ENCODE results near the gene SYNE2.
"Not testable (repeated sequence)": the region's sequence is repeated elsewhere in the genome, so short reads cannot be mapped to it uniquely, and the experiment has no call there.

SYNE2 gene

GRCh38 chr14:64137657-64138290 is 285.0 kb downstream of the SYNE2 start:
- DNase-seq: no peak

- no peak for DNase-seq
Measured at GRCh38 chr14:64147126-64147790, 294.5 kb downstream of the SYNE2 start.

DNA sequence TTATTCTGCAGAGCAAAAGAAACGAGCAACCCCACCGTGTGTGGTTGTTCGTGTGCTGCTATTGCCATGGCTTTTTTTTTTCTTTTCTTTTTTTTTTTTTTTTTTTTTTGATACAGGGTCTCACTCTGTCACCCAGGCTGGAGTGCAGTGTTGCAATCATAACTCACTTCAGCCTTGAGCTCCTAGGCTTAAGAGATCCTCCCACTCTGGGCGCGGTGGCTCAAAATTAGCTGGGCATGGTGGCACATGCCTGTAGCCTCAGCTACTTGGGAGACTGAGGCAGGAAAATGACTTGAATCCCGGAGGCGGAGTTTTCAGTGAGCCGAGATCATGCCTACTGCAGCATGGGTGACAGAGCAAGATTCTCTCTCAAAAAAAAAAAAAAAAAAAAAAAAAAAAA is 297.1 kb downstream of the SYNE2 start:
- no peak for DNase-seq

- DNase-seq: no peak
Measured at GRCh38 chr14:64158608-64159007, 305.8 kb downstream of the SYNE2 start.

DNA sequence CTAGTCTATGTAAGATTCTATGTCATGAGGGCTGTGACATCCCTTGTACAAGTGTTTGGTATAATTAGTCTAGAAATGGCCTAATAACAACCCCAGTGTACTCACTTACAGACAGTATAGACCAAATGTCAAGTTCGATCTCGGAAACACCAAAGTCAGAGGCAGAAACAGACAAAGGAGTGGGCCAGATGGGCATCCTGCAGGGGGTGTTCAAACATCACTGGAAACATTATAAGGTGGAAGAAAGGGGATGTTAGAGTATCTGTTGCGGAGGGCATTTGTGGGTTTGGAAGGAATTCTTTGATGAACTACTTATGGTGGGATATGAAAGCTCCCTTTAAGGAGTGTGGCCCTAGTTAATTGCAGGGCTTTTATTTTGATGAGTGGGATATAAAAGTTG is 306.8 kb downstream of the SYNE2 start:
- DNase-seq: no peak

- no peak for DNase-seq
Measured at GRCh38 chr14:64170181-64170580, 317.4 kb downstream of the SYNE2 start.

DNA sequence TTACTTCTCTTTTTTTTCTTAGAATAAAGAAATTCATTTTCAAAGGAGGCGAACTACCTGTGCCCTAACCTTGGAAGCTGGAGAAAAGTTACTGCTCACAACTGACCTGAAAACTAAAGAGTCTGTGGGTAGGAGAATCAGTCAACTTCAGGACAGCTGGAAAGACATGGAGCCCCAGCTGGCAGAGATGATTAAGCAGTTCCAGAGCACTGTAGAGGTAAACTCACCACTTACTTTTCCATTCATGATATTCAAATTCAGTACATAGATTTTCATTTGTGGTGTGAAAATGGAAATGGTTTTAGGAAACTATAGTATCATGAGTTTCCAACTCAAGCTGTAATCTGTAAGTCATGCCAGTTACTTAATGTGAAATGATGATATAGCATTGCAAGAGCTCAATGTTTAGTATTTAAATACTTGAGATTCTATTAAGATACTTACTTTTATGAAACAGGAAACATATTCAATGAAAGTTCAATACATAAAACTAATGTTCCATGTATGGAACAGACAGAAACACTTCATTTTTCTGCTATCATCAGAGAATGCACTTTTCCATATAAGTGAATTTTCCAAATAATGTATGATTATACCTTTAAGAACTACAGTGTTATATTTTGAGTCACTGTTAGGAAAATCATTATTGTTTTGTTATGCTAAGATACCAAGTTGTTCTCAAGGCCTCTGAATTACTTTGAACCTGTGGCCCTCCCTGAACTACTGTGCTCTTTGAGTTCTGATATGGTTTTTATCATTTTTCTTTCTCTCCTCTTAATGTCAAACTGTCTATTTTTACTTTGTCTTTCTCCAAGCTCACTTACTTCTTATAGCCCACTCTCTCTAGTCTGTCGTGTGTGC is 322.3 kb downstream of the SYNE2 start:
- DNase-seq: no peak

DNA sequence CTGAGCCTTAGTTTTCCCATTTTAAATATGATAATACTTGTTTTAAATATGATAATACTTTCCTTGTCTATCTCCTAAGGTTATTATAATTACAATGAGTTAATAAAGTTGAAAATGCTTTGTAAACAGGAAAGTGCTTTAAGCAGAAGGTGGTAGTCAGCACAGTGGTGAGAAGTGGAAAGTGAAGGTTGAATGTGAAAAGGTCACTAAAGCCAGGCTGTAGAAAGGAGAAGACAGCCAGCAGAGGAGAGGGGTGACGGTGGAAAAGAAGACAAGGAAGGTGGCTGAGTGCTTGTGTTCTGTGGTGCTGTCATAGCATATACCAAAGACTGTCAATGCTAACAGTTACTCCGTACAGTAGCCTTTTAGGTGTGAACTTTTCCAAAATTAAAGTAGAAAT is 323.5 kb downstream of the SYNE2 start:
- DNase-seq: no peak

- DNase-seq: no peak
Measured at GRCh38 chr14:64178814-64179213, 326.0 kb downstream of the SYNE2 start.

DNA sequence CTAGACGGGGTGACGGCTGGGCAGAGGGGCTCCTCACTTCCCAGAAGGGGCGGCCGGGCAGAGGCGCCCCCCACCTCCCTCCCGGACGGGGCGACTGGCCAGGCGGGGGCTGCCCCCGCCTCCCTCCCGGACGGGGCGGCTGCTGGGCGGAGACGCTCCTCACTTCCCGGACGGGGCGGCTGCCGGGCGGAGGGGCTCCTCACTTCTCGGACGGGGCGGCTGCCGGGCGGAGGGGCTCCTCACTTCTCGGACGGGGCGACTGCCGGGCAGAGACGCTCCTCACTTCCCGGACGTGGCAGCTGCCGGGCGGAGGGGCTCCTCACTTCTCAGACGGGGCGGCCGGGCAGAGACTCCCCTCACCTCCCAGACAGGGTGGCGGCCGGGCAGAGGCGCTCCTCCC is 330.1 kb downstream of the SYNE2 start:
- not testable (repeated sequence) for DNase-seq

DNA sequence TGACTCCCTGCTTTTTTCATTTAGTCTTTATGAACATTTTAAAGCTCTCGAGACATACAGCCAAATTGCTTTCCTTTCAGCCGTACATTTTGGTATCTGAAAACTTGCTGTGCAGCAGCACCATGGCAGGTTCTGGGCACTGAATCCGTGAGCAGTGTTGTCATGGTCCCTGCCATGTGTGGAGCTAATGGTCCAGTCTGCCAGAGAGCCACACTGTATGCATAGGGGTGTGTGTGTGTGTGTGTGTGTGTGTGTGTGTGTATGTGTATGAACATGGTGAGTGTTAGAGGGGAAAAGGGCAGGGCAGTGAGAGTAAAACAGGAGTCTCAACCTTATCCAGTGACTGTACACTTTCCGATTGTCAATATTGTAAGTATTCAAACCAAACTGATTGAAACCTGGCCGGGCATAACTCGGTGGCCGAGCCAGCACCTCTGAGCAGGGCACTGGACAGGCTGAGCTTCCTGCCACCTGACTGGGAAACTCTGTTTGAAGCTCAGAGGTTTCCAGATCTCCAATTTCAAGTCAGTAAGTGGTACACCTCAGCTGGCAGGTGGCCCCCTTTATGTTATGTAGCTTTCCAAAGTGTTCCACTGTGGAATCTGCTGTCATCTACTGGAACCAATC is 331.4 kb downstream of the SYNE2 start:
- DNase-seq: no peak

- DNase-seq: no peak
Measured at GRCh38 chr14:64185184-64185583, 332.4 kb downstream of the SYNE2 start.

DNA sequence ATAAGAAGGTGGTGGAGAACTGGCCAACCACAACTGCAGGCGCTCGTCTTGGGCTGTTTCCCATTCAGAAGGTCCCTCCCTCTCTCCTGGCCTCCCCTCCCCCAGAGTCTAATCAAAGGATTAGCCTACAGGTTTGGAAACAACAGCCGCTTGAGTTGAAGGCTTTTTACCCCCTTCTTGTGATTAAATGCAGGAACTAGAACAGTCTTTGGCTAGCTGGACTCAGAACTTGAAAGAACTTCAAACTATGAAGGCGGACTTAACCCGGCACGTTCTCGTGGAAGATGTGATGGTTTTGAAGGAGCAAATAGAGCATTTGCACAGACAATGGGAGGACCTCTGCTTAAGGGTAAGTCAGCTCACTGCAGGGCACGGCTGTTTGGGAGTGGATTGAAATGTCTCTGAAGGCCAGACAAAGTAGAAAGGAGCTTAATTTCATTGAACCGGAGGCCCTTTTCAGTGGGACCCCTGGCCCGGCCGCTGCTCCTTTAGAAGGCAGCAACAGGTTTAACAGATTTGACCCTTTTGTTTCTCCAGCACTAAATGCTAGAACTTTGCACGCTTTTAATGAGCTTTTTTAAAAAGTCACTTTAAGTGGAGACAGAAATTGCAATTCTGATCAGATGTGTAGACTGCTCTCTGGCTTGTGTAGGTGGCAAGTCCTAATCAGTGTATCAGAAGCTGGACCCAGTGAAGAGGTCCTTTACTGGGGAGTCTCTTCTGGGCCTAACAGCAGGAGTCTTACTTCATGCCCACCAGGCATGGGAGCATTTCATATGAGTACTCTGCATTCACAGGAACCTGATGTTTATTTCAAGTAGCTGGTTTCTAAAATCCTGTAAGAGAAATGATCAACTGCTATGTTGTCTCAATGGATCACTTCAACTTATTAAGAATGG is 333.7 kb downstream of the SYNE2 start:
- no peak for DNase-seq

GRCh38 chr14:64187331-64187730 is 334.5 kb downstream of the SYNE2 start:
- no peak for DNase-seq

- DNase-seq: no peak
Measured at GRCh38 chr14:64190974-64191502, 338.2 kb downstream of the SYNE2 start.

DNA sequence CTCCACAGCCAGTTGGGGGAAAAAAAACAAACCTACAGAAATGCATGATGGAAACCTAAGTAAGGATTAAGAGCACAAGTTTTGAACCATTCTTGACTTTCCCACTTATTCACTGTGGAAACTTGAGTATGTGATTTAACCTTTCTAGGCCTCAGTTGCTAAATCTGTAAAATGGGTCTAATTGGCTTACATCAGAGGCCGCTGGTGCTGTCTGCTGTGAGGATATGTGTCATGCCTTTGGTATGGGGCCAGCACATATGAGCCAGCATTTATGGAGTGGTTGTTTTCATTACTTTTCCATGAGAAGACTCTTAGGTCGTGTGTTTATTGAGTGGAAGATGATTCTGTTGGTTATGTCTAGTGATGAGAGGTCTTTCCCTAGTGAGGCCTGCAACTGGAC is 339.0 kb downstream of the SYNE2 start:
- no peak for DNase-seq

- no peak for DNase-seq
Measured at GRCh38 chr14:64193821-64194220, 341.0 kb downstream of the SYNE2 start.

- DNase-seq: no peak
Measured at GRCh38 chr14:64194404-64194803, 341.6 kb downstream of the SYNE2 start.

DNA sequence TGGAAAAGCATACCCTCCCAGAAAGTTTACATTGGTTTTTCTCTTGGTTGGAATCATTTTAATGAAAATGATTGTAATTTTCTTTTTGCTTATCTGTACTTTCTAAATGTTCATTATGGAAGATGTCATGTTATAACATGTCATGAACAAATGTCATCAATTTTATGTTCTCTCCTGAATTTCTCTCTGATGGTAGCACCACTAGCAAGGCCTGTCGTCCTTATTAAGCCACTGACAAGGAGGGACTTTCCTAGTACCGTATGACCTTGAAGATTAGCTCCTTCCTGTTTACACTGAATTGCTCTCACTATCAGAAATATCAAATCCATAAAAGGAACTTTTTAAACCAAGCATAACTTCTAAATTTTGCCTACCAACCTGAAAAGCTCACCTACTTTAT is 342.4 kb downstream of the SYNE2 start:
- no peak for DNase-seq

- DNase-seq: no peak
Measured at GRCh38 chr14:64196056-64196455, 343.3 kb downstream of the SYNE2 start.

- no peak for DNase-seq
Measured at GRCh38 chr14:64196814-64197411, 344.1 kb downstream of the SYNE2 start.

DNA sequence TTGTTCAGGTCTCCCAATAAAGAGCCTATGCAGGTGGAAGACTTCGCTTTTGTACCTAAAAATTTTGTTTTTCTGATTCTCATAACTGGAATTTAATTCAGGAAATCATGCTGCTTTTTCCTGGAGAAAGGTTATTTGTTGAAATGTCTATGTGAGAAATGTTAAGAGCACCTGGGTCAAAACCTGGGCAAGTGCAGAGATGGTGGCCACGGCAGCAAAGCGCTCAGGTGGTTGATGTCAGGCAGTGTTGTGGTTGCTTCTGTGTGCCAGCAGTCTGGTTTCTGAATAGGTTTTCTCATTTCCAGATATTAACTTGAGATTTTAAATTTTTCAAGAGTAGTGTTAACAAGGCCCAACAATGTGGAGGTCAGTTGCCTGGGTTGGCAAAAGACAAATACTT is 345.2 kb downstream of the SYNE2 start:
- DNase-seq: no peak
